HFF-Myc (cell line): ENCODE results near the gene ATP6V1G1.

ENCODE experiments used
- DNase-seq: peaks from one replicate; pipeline ENCODE4 v3.0.0-alpha.2; 2011; ENCODE audit warnings: low read depth; ENCODE audit errors: extremely low read depth
- H3K4me3 ChIP-seq: replicated peaks from 2 replicates; pipeline ENCODE4 v1.5.1; 2011; ENCODE audit warnings: low read depth, mild to moderate bottlenecking, control low read depth, low read length
- CTCF ChIP-seq: IDR thresholded peaks from 2 replicates; pipeline ENCODE4 v1.5.1; 2012; ENCODE audit warnings: mild to moderate bottlenecking, low read depth, low read length, control low read depth; ENCODE audit errors: missing control alignments

The ATP6V1G1 gene

GRCh38 chr9:114580609-114581193 is 6.9 kb upstream of the ATP6V1G1 start:
- DNase-seq, result no peak
- H3K4me3 ChIP-seq, result no peak overlapping the region
- no peak for TF ChIP-seq CTCF

- H3K4me3 ChIP-seq, result no peak overlapping the region
- TF ChIP-seq CTCF, result no peak
- no peak for DNase-seq
Observed at GRCh38 chr9:114583371-114584155, 4.0 kb upstream of the ATP6V1G1 start.

GRCh38 chr9:114588210-114588609 is 641 bp downstream of the ATP6V1G1 start:
- no peak for TF ChIP-seq CTCF
- peak overlapping the region; percentile 76 for H3K4me3 ChIP-seq
- no peak for DNase-seq

DNA sequence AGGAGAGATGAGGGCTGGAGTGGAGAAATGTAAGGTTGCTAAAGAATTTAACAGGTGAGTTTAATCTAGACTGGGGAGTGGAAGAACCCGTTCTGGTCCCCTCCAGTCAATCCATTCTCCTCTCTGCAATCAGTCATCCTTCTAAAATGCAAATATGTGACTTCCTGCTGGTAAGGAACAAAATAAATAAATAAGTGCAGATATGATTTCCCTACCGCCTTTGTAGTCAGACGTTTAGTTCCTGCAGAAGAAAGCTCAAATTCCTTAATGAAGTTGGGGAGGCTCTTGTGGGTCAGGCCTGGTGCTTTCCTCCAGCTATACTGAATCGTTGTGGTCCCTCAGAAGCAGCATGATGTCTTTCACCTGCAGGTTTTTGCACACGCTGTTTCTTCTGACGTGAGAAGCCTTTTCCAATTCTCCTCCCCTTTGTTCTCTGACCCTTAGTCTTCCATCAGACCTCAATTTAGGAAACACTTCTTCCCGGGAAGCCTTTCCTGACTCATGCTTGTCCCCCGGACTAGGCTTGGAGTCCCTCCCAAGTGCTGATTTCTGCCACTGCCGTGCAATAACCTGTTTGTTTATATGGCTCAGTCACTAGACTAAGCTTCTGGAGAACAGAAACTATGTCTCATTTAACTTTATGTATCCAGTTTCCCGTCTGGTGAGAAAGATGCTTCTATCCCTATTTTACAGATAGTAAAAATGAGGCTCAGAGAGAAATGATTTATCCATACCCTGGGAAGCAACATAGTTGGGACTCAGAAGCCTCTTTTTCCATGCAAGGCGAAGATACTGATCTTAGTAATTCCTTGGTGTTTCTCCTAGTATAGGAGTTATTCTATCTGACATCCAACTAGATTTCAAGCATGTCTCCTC is 1.3 kb downstream of the ATP6V1G1 start:
- H3K4me3 ChIP-seq, result peak overlapping the region; percentile 76

GRCh38 chr9:114590328-114590727 is 2.8 kb downstream of the ATP6V1G1 start:
- H3K4me3 ChIP-seq, result no peak overlapping the region
- TF ChIP-seq CTCF, result no peak
- no peak for DNase-seq

More for the DNA sequence above, 1.3 kb downstream of the ATP6V1G1 start:
- no peak for DNase-seq
- no peak for TF ChIP-seq CTCF

DNA sequence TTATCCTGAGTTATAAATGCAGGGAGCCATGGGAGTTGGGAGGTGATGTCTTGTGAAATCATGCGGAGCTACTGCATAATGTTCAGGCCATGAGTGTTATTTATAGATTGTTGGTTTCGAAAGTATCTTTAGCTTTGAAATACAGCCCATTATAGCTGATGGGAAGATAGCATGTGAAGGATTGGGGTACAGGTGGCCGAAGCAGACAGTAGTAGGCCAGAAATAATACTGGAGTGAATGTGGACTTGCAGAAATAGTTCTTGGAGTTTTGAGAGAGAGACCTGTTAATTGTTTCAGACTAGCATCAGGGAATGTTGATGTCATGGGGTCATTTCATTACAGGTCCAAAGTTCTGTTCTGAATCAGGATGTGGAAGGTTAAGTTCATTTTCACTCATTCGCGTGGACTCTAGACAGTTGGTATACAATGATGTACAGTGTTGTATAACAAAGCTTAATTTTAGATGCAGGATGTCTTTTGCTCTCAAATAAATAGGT is 3.8 kb downstream of the ATP6V1G1 start:
- no peak overlapping the region for H3K4me3 ChIP-seq
- DNase-seq, result no peak
- TF ChIP-seq CTCF, result no peak
